Heart right ventricle (tissue), 16 donors: Measurements from ENCODE around the gene TMC8. TPM values are rescaled to one million over a fixed set of nuclear protein-coding genes. Genes with fewer than 3 reads are reported as not detected.
A peak's percentile ranks its signal among the peaks of the same experiment; 100 is the strongest.

Source experiments
- ATAC-seq, 8 donors: fragments of 200-7000 bp; cut with Tn5 transposase; one replicate each; pipeline ENCODE4 v1.9.1; 2020; ENCODE audit warnings: mild to moderate bottlenecking in 8 of 8, moderate library complexity in 8 of 8, moderate number of reproducible peaks in 1 of 8
- DNase-seq, 2 donors: peaks; one replicate each; pipeline ENCODE4 v3.0.0-alpha.2; 2020
- H3K27ac ChIP-seq, 10 donors: fragments of 200-600 bp; sonication (generic) in 2 of 10; one replicate each; pipeline versions ENCODE4 v1.5.0 to v1.8.0; 2020 to 2022; ENCODE audit warnings: mild to moderate bottlenecking in 3 of 10
- H3K27me3 ChIP-seq, 7 donors: fragments of 200-600 bp; one replicate each; pipeline ENCODE4 v1.8.0; 2021 to 2022; ENCODE audit warnings: mild to moderate bottlenecking in 2 of 7
- H3K36me3 ChIP-seq, 9 donors: fragments of 200-600 bp; sonication (generic) in 1 of 9; one replicate each; pipeline versions ENCODE4 v1.5.0 to v1.8.0; 2020 to 2022; ENCODE audit warnings: mild to moderate bottlenecking in 2 of 9
- H3K4me1 ChIP-seq, 9 donors: fragments of 200-600 bp; sonication (generic) in 1 of 9; one replicate each; pipeline versions ENCODE4 v1.5.0 to v1.8.0; 2020 to 2022; ENCODE audit warnings: mild to moderate bottlenecking in 4 of 9
- H3K4me3 ChIP-seq, 10 donors: fragments of 200-600 bp; sonication (generic) in 2 of 10; one replicate each; pipeline versions ENCODE4 v1.5.0 to v1.8.0; 2020 to 2022; ENCODE audit warnings: mild to moderate bottlenecking in 7 of 10, moderate library complexity in 2 of 10
- H3K9me3 ChIP-seq, 11 donors: fragments of 200-600 bp in 10 of 11; sonication (generic) in 2 of 11; one replicate each; pipeline versions ENCODE4 v1.5.0 to v1.8.0; 2013 to 2022; ENCODE audit warnings: mild to moderate bottlenecking in 2 of 11, control low read depth in 1 of 11, moderate library complexity in 1 of 11
- WGBS, 2 donors: extraction: QIAGEN DNeasy Blood & Tissue Kit; methylation state at CpG; one replicate each; pipeline ENCODE4 v1.1.7; 2013; ENCODE audit warnings: inconsistent platforms in 1 of 2; 5-methylcytosine and 5-hydroxymethylcytosine counted together
- intact Hi-C, 10 donors: fragments of 100-400 bp; cut with DNase I; formaldehyde crosslinking; loops; one replicate each; pipeline versions ENCODE4 v1.11.1 to v1.14.2; 2022
- polyA plus RNA-seq, 2 donors: library from polyadenylated mRNA; stranded (reverse); fragments of 200-250 nt; gene quantifications; one replicate each; pipeline ENCODE4 v1.2.3, GENCODE V29; 2013
- total RNA-seq, 10 donors: library from RNA; stranded (reverse); fragmentation: NEBNext Ultra II Directional in 3 of 10; extraction: Animal tissue kit (Norgen Biotek cat#: 25700) in 3 of 10; gene quantifications; one replicate each; pipeline versions ENCODE4 v1.2.1 to v1.2.4, GENCODE V29; 2021 to 2023
- TF ChIP-seq, protein P1 (sequence below), 9 donors: fragments of 200-600 bp; sonication (generic) in 2 of 9; IDR thresholded peaks; one replicate each; pipeline versions ENCODE4 v1.5.0 to v1.8.0; 2021 to 2022; ENCODE audit warnings: antibody characterized with exemption in 9 of 9, mild to moderate bottlenecking in 5 of 9, moderate library complexity in 1 of 9
- donor health status: Arrhythmogenic right ventricular cardiomyopathy.
- donor health status: ischemic (EF 13 %, LVEDD 7.1; RV severe dilation, severe dysfunction).
- donor health status: healthy with polysubstance abuse.
- donor health status: DM: no; HTN: yes; CAD: no.
- donor health status: DM: no; HTN: no; CAD: no.
- donor health status: ischemic (EF 25% LVEDD 6.9; RV normal size, moderate dysfunction).
- donor health status: ischemic (EF 25% LVEDD 5.7; RV mildly dilated, moderate dysfunction).
- donor health status: healthy.
- donor health status: DM: yes; HTN: yes; CAD: no.
- donor health status: Ischemic cardiomyopathy.
- donor health status: ischemic (EF 35%, LVEDD 5.7; RV mildly dilated, moderate dysfunction).
- donor health status: nonischemic (EF 11% LVEDD 7.7; RV severe dilation, severe dysfunction).
- donor health status: DM: yes; HTN: yes; CAD: no.
- donor health status: PGD.
- donor health status: ischemic (EF 29% LVEDD 5.4; RV normal size, mild dysfunction).
- donor health status: nonischemic (EF 23%, LVEDD 6.1; RV moderate dilation, normal function).

The TMC8 gene
- total and polyA plus RNA-seq, 12 donors = 0.85 to 11.2 (median 2.1) TPM

GRCh38 chr17:78164748-78165607 is 34.4 kb downstream of the TMC8 start:
- H3K27ac ChIP-seq = no peak overlapping the region
- H3K9me3 ChIP-seq = no peaks in the 10 kb centered on the region
- ATAC-seq (no peak), DNase-seq (no peak)
- H3K27me3 ChIP-seq = no peaks in the 10 kb centered on the region
- peaks cover 3 to 17% (median 11%) of the 10 kb centered on the region in 9 donors for H3K4me1 ChIP-seq
- H3K4me3 ChIP-seq = no peak overlapping the region
- TF ChIP-seq, protein P1, sequence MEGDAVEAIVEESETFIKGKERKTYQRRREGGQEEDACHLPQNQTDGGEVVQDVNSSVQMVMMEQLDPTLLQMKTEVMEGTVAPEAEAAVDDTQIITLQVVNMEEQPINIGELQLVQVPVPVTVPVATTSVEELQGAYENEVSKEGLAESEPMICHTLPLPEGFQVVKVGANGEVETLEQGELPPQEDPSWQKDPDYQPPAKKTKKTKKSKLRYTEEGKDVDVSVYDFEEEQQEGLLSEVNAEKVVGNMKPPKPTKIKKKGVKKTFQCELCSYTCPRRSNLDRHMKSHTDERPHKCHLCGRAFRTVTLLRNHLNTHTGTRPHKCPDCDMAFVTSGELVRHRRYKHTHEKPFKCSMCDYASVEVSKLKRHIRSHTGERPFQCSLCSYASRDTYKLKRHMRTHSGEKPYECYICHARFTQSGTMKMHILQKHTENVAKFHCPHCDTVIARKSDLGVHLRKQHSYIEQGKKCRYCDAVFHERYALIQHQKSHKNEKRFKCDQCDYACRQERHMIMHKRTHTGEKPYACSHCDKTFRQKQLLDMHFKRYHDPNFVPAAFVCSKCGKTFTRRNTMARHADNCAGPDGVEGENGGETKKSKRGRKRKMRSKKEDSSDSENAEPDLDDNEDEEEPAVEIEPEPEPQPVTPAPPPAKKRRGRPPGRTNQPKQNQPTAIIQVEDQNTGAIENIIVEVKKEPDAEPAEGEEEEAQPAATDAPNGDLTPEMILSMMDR (IDR thresholded peaks at IDR 0.05) = no peak
- intact Hi-C loops = no loop called here
- 91 to 96% methylated on average over 16 of the region's 16 CpGs for WGBS, 2 donors
- no peaks in the 10 kb centered on the region for H3K36me3 ChIP-seq

DNA sequence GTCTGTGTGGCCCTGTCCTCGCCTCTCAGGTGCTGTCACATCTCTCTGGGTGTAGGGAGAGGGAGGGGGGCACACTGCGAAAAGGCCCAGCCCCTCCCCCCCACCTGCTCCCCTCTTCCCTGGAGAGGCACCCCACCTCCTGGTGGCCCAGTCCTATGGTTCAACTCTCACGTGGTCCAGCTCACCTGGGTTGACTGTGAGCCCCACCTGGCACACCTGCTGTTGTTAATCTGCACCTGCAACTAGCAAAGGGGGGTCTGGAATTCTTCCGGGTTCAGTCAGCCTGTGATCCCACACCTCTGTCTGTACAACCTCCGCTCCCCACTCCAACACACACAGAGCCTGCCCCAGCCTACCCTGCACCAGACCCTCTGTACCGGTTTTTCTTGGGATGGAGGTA is 35.8 kb downstream of the TMC8 start:
- ATAC-seq = no peak

DNA sequence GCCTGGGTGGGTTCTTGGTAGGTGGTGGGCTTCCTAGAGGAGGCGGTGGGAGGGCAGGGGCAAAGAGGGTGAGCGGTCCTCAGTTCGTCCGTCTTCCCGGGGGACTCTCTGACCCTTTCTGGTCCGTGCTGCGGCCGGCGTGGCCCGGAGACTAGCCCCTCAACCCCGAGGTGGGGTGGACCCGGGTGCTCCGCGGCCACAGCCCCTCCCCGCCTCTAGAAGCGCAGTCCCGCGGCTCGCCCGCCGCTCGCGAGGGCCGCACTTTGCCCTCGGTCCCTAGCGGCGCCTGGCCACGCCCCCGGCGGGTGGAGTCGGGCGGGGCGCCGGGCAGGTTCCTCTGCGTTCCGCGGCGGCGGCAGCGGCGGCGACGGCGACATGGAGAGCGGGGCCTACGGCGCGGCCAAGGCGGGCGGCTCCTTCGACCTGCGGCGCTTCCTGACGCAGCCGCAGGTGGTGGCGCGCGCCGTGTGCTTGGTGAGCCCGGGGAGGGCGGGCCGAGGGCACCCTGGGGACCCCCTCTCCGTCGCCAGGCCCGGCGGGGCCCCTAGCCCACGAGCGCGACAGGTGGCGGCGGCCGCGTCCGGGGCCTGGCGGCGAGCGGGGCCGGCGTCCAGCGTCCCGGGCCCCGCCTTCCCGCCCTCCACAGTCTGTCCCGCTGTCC is 37.8 kb downstream of the TMC8 start, which contains the start of gene SYNGR2:
TSS of gene SYNGR2 (plus strand) at position 340 of the 661 bp plus-strand sequence. CDS start at position 376, 36 bp downstream.
- no peaks in the 10 kb centered on the region for H3K27me3 ChIP-seq
- no peaks in the 10 kb centered on the region for H3K9me3 ChIP-seq
- TF ChIP-seq, protein P1 (IDR thresholded peaks at IDR 0.05) = no peak
- H3K36me3 ChIP-seq = peaks cover 0 to 28% (median 10%) of the 10 kb centered on the region in 9 donors
- 0% methylated on average over 42 to 84 of the region's 84 CpGs for WGBS, 2 donors
- peaks cover 17 to 50% (median 35%) of the 10 kb centered on the region in 9 donors for H3K4me1 ChIP-seq
- ATAC-seq (peak; percentile 38 to 89 (median 60)), DNase-seq (peak; percentile 79 to 88)
- intact Hi-C loops = loop anchor here in 1 of 10 donors (2.0 kb wide), 1 partner anchor 40 kb away; the partner anchor contains the start of gene TMC6
- H3K27ac ChIP-seq = peak within 1 kb of the TSS; percentile 82 to 94 (median 91)
- H3K4me3 ChIP-seq = peak within 1 kb of the TSS; percentile 36 to 78 (median 69)

More for the DNA sequence above, 35.8 kb downstream of the TMC8 start:
- 74 to 79% methylated on average over 6 of the region's 6 CpGs for WGBS, 2 donors
- H3K4me3 ChIP-seq = no peak overlapping the region
- H3K27ac ChIP-seq = no peak overlapping the region
- peaks cover 3 to 30% (median 15%) of the 10 kb centered on the region in 9 donors for H3K4me1 ChIP-seq
- TF ChIP-seq, protein P1 (IDR thresholded peaks at IDR 0.05) = no peak
- no peaks in the 10 kb centered on the region for H3K9me3 ChIP-seq
- DNase-seq = no peak
- H3K36me3 ChIP-seq = peaks cover 0 to 9% (median 3%) of the 10 kb centered on the region in 9 donors
- intact Hi-C loops = no loop called here
- H3K27me3 ChIP-seq = no peaks in the 10 kb centered on the region
